CD4-positive, alpha-beta T cell treated with Interleukin-4 for 1 hour (primary cell): Measurements from ENCODE around the gene AGTRAP.

Source experiments
- DNase-seq, 2 donors: peaks; one replicate each; pipeline ENCODE4 v3.0.0-alpha.2; 2020 to 2022

Gene AGTRAP

GRCh38 chr1:11735854-11736745 is at the start of gene AGTRAP:
Gene AGTRAP, plus strand, starts transcription at chr1:11736136. Its CDS starts 73 bp downstream, at chr1:11736209.
- DNase-seq = peak; percentile 88 to 92

GRCh38 chr1:11688506-11688905 is 47.4 kb upstream of the AGTRAP start:
- no peak for DNase-seq

- DNase-seq = no peak
Observed at GRCh38 chr1:11690397-11691301, 45.3 kb upstream of the AGTRAP start.

GRCh38 chr1:11691302-11691914 is 44.5 kb upstream of the AGTRAP start, which contains the start of gene DRAXIN:
Gene DRAXIN, plus strand, starts transcription at chr1:11691710. Its CDS starts 14,549 bp downstream, at chr1:11706259.
- DNase-seq = no peak

- DNase-seq = no peak
Observed at GRCh38 chr1:11691928-11692711, 43.8 kb upstream of the AGTRAP start.

- peak; percentile 50 to 53 for DNase-seq
Observed at GRCh38 chr1:11693024-11693590, 42.8 kb upstream of the AGTRAP start.

- no peak for DNase-seq
Observed at GRCh38 chr1:11693917-11694316, 42.0 kb upstream of the AGTRAP start.

- DNase-seq = no peak
Observed at GRCh38 chr1:11695861-11696260, 40.1 kb upstream of the AGTRAP start.

GRCh38 chr1:11697188-11697892 is 38.6 kb upstream of the AGTRAP start:
- DNase-seq = no peak

GRCh38 chr1:11697893-11698210 is 38.1 kb upstream of the AGTRAP start:
- no peak for DNase-seq

- DNase-seq = no peak
Observed at GRCh38 chr1:11700601-11701467, 35.1 kb upstream of the AGTRAP start.

- DNase-seq = no peak
Observed at GRCh38 chr1:11701551-11701961, 34.4 kb upstream of the AGTRAP start.

GRCh38 chr1:11701981-11702803 is 33.7 kb upstream of the AGTRAP start:
- no peak for DNase-seq

- DNase-seq = no peak
Observed at GRCh38 chr1:11703357-11704193, 32.4 kb upstream of the AGTRAP start.

GRCh38 chr1:11704194-11704529 is 31.8 kb upstream of the AGTRAP start:
- no peak for DNase-seq

- no peak for DNase-seq
Observed at GRCh38 chr1:11704691-11705475, 31.1 kb upstream of the AGTRAP start.

GRCh38 chr1:11705596-11705995 is 30.3 kb upstream of the AGTRAP start:
- no peak for DNase-seq

GRCh38 chr1:11706292-11706691 is 29.6 kb upstream of the AGTRAP start:
- DNase-seq = no peak
